ENCODE results near the gene ARFGAP1.

Gene ARFGAP1

GRCh38 chr20:63259734-63260460, 12.7 kb upstream of the ARFGAP1 start:
- no peak for DNase-seq (ENCODE audit: low spot score)

- DNase-seq (ENCODE audit: low spot score), result no peak
These were observed 12.1 kb upstream of the ARFGAP1 start for GRCh38 chr20:63260521-63260920.

- no peak for DNase-seq (ENCODE audit: low spot score)
These were observed 11.4 kb upstream of the ARFGAP1 start for GRCh38 chr20:63261060-63261794.

GRCh38 chr20:63261795-63262528, 10.7 kb upstream of the ARFGAP1 start:
- no peak for DNase-seq (ENCODE audit: low spot score)

- no peak for DNase-seq (ENCODE audit: low spot score)
These were observed 9.8 kb upstream of the ARFGAP1 start for GRCh38 chr20:63262836-63263235.

GRCh38 chr20:63264000-63264399, 8.6 kb upstream of the ARFGAP1 start:
- DNase-seq (ENCODE audit: low spot score), result no peak

GRCh38 chr20:63264519-63264918, 8.1 kb upstream of the ARFGAP1 start:
- no peak for DNase-seq (ENCODE audit: low spot score)

GRCh38 chr20:63265891-63266515, 6.6 kb upstream of the ARFGAP1 start:
- DNase-seq (ENCODE audit: low spot score), result no peak

GRCh38 chr20:63267691-63268090, 4.9 kb upstream of the ARFGAP1 start:
- no peak for DNase-seq (ENCODE audit: low spot score)

- no peak for DNase-seq (ENCODE audit: low spot score)
These were observed 4.4 kb upstream of the ARFGAP1 start for GRCh38 chr20:63268256-63268655.

- DNase-seq (ENCODE audit: low spot score), result no peak
These were observed 3.8 kb upstream of the ARFGAP1 start for GRCh38 chr20:63268671-63269439.

GRCh38 chr20:63269724-63270123, 2.9 kb upstream of the ARFGAP1 start:
- no peak for DNase-seq (ENCODE audit: low spot score)

GRCh38 chr20:63270606-63271325, 1.8 kb upstream of the ARFGAP1 start:
- DNase-seq (ENCODE audit: low spot score), result no peak

GRCh38 chr20:63273059-63273579, 506 bp downstream of the ARFGAP1 start:
- no peak for DNase-seq (ENCODE audit: low spot score)

- peak; percentile 42 for DNase-seq (ENCODE audit: low spot score)
These were observed 1.2 kb downstream of the ARFGAP1 start for GRCh38 chr20:63273635-63274380.

- no peak for DNase-seq (ENCODE audit: low spot score)
These were observed 2.0 kb downstream of the ARFGAP1 start for GRCh38 chr20:63274381-63275228.

- DNase-seq (ENCODE audit: low spot score), result no peak
These were observed 3.2 kb downstream of the ARFGAP1 start for GRCh38 chr20:63275825-63276224.

- DNase-seq (ENCODE audit: low spot score), result no peak
These were observed 4.3 kb downstream of the ARFGAP1 start for GRCh38 chr20:63276956-63277355.

Measured in LoVo (cell line).